GM21515 (cell line): ENCODE results near the gene BACE1-AS.
"Not testable (repeated sequence)": the region's sequence is repeated elsewhere in the genome, so short reads cannot be mapped to it uniquely, and the experiment has no call there.

Experiments
- ATAC-seq: cut with Tn5 transposase; IDR thresholded peaks from one replicate; pipeline ENCODE4 v1.9.1; 2021; ENCODE audit not compliant: unreplicated experiment

BACE1-AS gene

GRCh38 chr11:117319214-117319840 lies 28.2 kb downstream of the BACE1-AS start:
- no peak for ATAC-seq

- not testable (repeated sequence) for ATAC-seq
These were observed 36.1 kb downstream of the BACE1-AS start for GRCh38 chr11:117327255-117327566.

DNA sequence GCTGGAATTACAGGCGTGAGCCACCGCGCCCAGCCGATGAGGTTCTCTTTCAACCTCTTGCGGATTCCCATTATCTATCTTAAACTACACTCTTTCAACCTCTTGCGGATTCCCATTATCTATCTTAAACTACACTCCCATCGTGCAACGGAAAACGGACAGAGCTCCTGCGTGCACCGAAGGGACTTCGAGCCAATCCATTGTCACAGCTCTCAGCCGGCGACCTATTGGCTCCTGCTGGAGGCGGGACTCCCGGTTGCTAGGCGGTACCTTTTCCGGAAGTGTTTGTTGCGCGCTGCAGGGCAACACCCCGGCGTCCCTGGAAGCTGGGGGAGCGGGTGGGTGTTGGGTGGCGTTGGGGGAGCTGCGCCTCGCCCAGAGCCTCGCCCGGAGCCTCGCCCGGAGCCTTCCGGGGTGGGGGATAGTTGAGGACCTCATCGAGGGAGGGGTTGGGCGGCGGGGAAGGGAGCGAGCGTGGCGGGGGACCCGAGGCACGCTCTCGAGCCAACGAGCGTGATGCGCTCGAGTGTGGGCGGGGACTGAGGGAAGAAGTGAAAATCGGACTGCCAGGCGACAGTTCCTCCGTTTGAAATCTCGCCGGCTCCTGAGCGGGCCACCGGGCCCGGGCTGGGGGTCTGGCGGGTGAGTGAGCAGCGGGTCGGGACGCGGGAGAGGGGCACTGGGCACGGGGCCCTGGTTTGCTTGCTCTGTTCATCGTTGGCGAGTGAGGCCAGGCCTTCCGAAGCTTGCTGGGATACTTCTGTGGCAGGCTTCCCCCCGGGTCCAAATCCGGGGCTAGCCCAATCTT lies 36.6 kb downstream of the BACE1-AS start, which contains the start of gene CEP164:
CEP164 (plus strand) TSS at position 288 of the 808 bp plus-strand sequence. CDS start 10,733 bp downstream, outside the sequence.
- ATAC-seq: peak; percentile 93

- peak; percentile 13 for ATAC-seq
These were observed 37.3 kb downstream of the BACE1-AS start for GRCh38 chr11:117328375-117329010.

DNA sequence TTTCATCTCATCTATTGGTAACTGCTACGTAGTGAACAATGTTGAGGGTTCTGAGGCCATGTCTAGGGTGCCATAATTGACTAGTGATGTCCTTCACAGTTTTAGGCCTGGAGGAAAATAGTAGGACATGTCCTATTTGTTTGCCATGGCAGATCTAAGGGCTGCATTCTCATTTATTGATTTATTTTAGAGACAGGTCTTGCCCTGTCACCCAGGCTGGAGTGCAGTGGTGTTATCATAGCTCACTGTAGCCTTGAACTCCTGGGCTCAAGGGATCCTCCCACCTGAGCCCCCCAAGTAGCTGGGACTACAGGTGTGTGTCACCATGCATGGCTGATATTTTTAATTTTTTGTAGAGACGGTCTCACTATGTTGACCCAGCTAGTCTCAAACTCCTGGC lies 41.7 kb downstream of the BACE1-AS start:
- ATAC-seq: no peak

DNA sequence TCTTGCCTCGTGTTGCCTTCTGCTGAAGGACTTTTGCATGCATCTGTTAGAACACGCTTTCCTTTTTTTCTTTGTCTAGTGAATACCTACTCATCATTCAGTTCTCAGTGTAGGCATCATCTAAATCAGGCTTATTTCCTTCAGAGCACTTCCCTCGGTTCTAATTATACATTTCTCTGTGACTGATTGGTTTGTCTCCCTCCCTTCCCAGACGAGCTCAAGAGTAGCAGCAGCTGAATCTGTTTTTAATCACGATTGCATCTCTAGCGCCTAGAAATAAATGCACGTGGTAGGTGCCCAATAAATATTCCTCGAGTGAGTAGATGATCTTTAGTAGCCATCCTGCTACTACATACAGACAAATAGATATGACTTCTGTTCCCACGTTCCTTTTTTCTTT lies 42.8 kb downstream of the BACE1-AS start:
- no peak for ATAC-seq

- ATAC-seq: no peak
These were observed 43.8 kb downstream of the BACE1-AS start for GRCh38 chr11:117334896-117335295.

DNA sequence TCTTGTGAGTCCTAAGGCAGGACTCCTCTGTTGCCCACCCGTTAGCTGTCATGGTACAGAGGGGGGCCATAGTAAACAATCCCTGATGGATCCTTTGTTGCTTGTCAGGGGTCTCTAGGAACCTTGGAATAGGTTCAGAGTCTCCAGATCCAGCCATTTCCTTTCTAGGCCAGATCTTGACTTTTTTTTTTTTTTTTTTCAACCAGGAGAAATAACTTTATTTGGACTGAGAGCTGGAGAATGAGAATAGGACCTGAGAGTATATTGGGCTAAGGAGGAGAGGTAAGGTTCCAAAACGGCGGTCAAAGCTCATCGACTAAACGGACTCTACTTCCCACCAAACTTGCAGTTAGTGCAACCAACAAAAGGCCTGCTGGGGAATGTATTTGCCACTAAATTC lies 44.3 kb downstream of the BACE1-AS start:
- no peak for ATAC-seq

- ATAC-seq: no peak
These were observed 45.9 kb downstream of the BACE1-AS start for GRCh38 chr11:117337076-117337475.
